Neural progenitor cell (in vitro differentiated cells): Measurements from ENCODE around the gene GJA5. TPM values are rescaled to one million over a fixed set of nuclear protein-coding genes. Genes with fewer than 3 reads are reported as not detected.

Experiments
- DNase-seq: peaks from one replicate; pipeline ENCODE4 v3.0.0-alpha.2; 2016; ENCODE audit warnings: low spot score
- H2AFZ ChIP-seq: fragments of 200-600 bp; sonication (generic); replicated peaks from 2 replicates; pipeline ENCODE4 v1.6.1; 2016; ENCODE audit warnings: antibody characterized with exemption
- H3F3A ChIP-seq: fragments of 200-600 bp; sonication (generic); 2 replicates; pipeline ENCODE4 v1.6.1; 2016; ENCODE audit warnings: antibody characterized with exemption, low read depth
- H3K27ac ChIP-seq: fragments of 200-600 bp; sonication (generic); 2 replicates; pipeline ENCODE4 v1.5.1; 2016; ENCODE audit warnings: mild to moderate bottlenecking
- H3K27me3 ChIP-seq: fragments of 200-600 bp; sonication (generic); 2 replicates; pipeline ENCODE4 v1.6.1; 2016; ENCODE audit warnings: mild to moderate bottlenecking, moderate library complexity
- H3K36me3 ChIP-seq: fragments of 200-600 bp; sonication (generic); 2 replicates; pipeline ENCODE4 v1.5.1; 2016
- H3K4me1 ChIP-seq: fragments of 200-600 bp; sonication (generic); 2 replicates; pipeline ENCODE4 v1.6.1; 2016; ENCODE audit warnings: mixed run types
- H3K4me2 ChIP-seq: fragments of 200-600 bp; sonication (generic); 2 replicates; pipeline ENCODE4 v1.6.1; 2016
- H3K4me3 ChIP-seq: fragments of 200-600 bp; sonication (generic); 2 replicates; pipeline ENCODE4 v1.5.1; 2016
- H3K79me2 ChIP-seq: fragments of 200-600 bp; sonication (generic); 2 replicates; pipeline ENCODE4 v1.6.1; 2016; ENCODE audit warnings: low read depth
- H3K9ac ChIP-seq: fragments of 200-600 bp; sonication (generic); 2 replicates; pipeline ENCODE4 v1.6.1; 2016
- H3K9me3 ChIP-seq: fragments of 200-600 bp; sonication (generic); 2 replicates; pipeline ENCODE4 v1.5.1; 2016; ENCODE audit warnings: low read depth
- H4K20me1 ChIP-seq: fragments of 200-600 bp; sonication (generic); 2 replicates; pipeline ENCODE4 v1.6.1; 2016; ENCODE audit warnings: low read depth
- H3K27ac Mint-ChIP-seq: 3 replicates; pipeline ENCODE4 v1.8.0; 2021; ENCODE audit warnings: mixed read lengths
- H3K27me3 Mint-ChIP-seq: 2 replicates; pipeline ENCODE4 v1.8.0; 2022; ENCODE audit warnings: low read depth, mild to moderate bottlenecking, inconsistent platforms, moderate library complexity, mixed read lengths; ENCODE audit not compliant: insufficient read depth
- H3K36me3 Mint-ChIP-seq: 3 replicates; pipeline ENCODE4 v1.8.0; 2021; ENCODE audit warnings: mixed read lengths
- H3K4me1 Mint-ChIP-seq: 3 replicates; pipeline ENCODE4 v1.8.0; 2021; ENCODE audit warnings: mixed read lengths
- H3K4me3 Mint-ChIP-seq: 3 replicates; pipeline ENCODE4 v1.8.0; 2021; ENCODE audit warnings: mild to moderate bottlenecking, moderate library complexity, mixed read lengths
- H3K9me3 Mint-ChIP-seq: 3 replicates; pipeline ENCODE4 v1.8.0; 2020; ENCODE audit warnings: mixed read lengths
- CTCF ChIP-seq: fragments of 200-600 bp; sonication (generic); IDR thresholded peaks from 2 replicates; pipeline ENCODE4 v1.5.1; 2017; ENCODE audit warnings: antibody characterized with exemption, mild to moderate bottlenecking
- EZH2 ChIP-seq: fragments of 200-600 bp; sonication (generic); IDR thresholded peaks from 2 replicates; pipeline ENCODE4 v1.6.1; 2017; ENCODE audit warnings: antibody characterized with exemption, mild to moderate bottlenecking, moderate library complexity
- EZH2phosphoT487 ChIP-seq: fragments of 200-600 bp; sonication (generic); IDR thresholded peaks from 2 replicates; pipeline ENCODE4 v1.6.1; 2017; ENCODE audit warnings: antibody characterized with exemption
- total RNA-seq: library from RNA; depleted of rRNA; stranded (reverse); fragments of >200 nt; gene quantifications from 2 replicates; pipeline ENCODE4 v1.2.3, GENCODE V29; 2015; ENCODE audit warnings: low replicate concordance

The GJA5 gene
- total RNA-seq, 1 donor from 2014 or later, result 0.11 TPM

GRCh38 chr1:147745271-147745670, 15.1 kb downstream of the GJA5 start:
- Mint-ChIP-seq H3K4me3 (no peak overlapping the region), H3K27me3 (peaks cover 5% of the 10 kb centered on the region)
- TF ChIP-seq CTCF (no peak), EZH2phosphoT487 (no peak), EZH2 (no peak)

GRCh38 chr1:147741065-147741464, 19.3 kb downstream of the GJA5 start:
- no peaks in the 10 kb centered on the region for H3K9me3 ChIP-seq
- H3K79me2 ChIP-seq, result no peaks in the 10 kb centered on the region

More at GRCh38 chr1:147745271-147745670, 15.1 kb downstream of the GJA5 start:
- Histone ChIP-seq H3K9me3 (no peaks in the 10 kb centered on the region), H3K36me3 (no peaks in the 10 kb centered on the region), H3F3A (no peaks in the 10 kb centered on the region), H3K79me2 (no peaks in the 10 kb centered on the region), H3K4me2 (no peak overlapping the region), H3K4me1 (no peaks in the 10 kb centered on the region), H3K27ac (no peak overlapping the region), H3K9ac (no peak overlapping the region), H4K20me1 (no peaks in the 10 kb centered on the region), H3K4me3 (no peak overlapping the region), H3K27me3 (no peaks in the 10 kb centered on the region), H2AFZ (no peak overlapping the region)
- H3K27ac Mint-ChIP-seq, result no peak overlapping the region
- H3K9me3 Mint-ChIP-seq, result no peaks in the 10 kb centered on the region
- no peaks in the 10 kb centered on the region for H3K36me3 Mint-ChIP-seq
- no peak for DNase-seq
- peaks cover 5% of the 10 kb centered on the region for H3K4me1 Mint-ChIP-seq

GRCh38 chr1:147740391-147740790, 20.0 kb downstream of the GJA5 start:
- no peak overlapping the region for H3K9ac ChIP-seq
- no peaks in the 10 kb centered on the region for H3K36me3 ChIP-seq
- TF ChIP-seq CTCF, result no peak
- no peak for DNase-seq
- no peaks in the 10 kb centered on the region for H3K36me3 Mint-ChIP-seq
- no peak overlapping the region for H3K4me3 Mint-ChIP-seq
- no peaks in the 10 kb centered on the region for H3K79me2 ChIP-seq
- H3K4me1 Mint-ChIP-seq, result no peaks in the 10 kb centered on the region
- H3K9me3 ChIP-seq, result no peaks in the 10 kb centered on the region
- H3K27me3 ChIP-seq, result no peaks in the 10 kb centered on the region
- no peak overlapping the region for H3K27ac Mint-ChIP-seq
- no peaks in the 10 kb centered on the region for H3K4me1 ChIP-seq
- peaks cover 3% of the 10 kb centered on the region for H3K27me3 Mint-ChIP-seq
- no peak overlapping the region for H3K27ac ChIP-seq
- no peak overlapping the region for H2AFZ ChIP-seq
- no peaks in the 10 kb centered on the region for H3F3A ChIP-seq
- H4K20me1 ChIP-seq, result no peaks in the 10 kb centered on the region
- no peak overlapping the region for H3K4me3 ChIP-seq
- no peak overlapping the region for H3K4me2 ChIP-seq
- H3K9me3 Mint-ChIP-seq, result no peaks in the 10 kb centered on the region

More at GRCh38 chr1:147741065-147741464, 19.3 kb downstream of the GJA5 start:
- no peak for DNase-seq
- H4K20me1 ChIP-seq, result no peaks in the 10 kb centered on the region
- H3K4me1 ChIP-seq, result no peaks in the 10 kb centered on the region
- no peak overlapping the region for H3K4me3 ChIP-seq
- no peaks in the 10 kb centered on the region for H3K36me3 ChIP-seq
- peaks cover 3% of the 10 kb centered on the region for H3K27me3 Mint-ChIP-seq
- H3K4me1 Mint-ChIP-seq, result no peaks in the 10 kb centered on the region
- no peak overlapping the region for H3K4me3 Mint-ChIP-seq
- H3K4me2 ChIP-seq, result no peak overlapping the region
- no peaks in the 10 kb centered on the region for H3K27me3 ChIP-seq
- H3K27ac Mint-ChIP-seq, result no peak overlapping the region
- no peak overlapping the region for H3K9ac ChIP-seq
- no peaks in the 10 kb centered on the region for H3K36me3 Mint-ChIP-seq
- no peaks in the 10 kb centered on the region for H3F3A ChIP-seq
- no peak overlapping the region for H2AFZ ChIP-seq
- H3K27ac ChIP-seq, result no peak overlapping the region
- TF ChIP-seq EZH2phosphoT487 (no peak), EZH2 (no peak), CTCF (no peak)
- no peaks in the 10 kb centered on the region for H3K9me3 Mint-ChIP-seq
